ENCODE data around the gene NCSTN.

DNA sequence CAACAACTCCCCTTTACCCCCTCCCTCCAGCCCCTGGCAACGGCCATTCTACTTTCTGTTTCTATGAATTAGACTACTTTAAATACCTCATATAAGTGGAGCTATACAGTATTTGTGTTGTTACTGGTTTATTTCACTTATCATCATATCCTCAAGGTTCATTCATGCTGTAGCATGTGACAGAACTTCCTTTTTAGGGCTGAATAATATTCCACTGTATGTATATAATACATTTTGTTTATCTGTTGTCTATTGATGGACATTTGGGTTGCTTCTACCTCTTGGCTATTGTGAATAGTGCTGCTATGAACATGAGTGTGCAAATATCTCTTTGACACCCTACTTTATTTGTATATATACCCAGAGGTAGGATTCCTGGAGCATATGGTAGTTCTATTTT is 25.9 kb downstream of the NCSTN start:
- TF ChIP-seq, protein P1, sequence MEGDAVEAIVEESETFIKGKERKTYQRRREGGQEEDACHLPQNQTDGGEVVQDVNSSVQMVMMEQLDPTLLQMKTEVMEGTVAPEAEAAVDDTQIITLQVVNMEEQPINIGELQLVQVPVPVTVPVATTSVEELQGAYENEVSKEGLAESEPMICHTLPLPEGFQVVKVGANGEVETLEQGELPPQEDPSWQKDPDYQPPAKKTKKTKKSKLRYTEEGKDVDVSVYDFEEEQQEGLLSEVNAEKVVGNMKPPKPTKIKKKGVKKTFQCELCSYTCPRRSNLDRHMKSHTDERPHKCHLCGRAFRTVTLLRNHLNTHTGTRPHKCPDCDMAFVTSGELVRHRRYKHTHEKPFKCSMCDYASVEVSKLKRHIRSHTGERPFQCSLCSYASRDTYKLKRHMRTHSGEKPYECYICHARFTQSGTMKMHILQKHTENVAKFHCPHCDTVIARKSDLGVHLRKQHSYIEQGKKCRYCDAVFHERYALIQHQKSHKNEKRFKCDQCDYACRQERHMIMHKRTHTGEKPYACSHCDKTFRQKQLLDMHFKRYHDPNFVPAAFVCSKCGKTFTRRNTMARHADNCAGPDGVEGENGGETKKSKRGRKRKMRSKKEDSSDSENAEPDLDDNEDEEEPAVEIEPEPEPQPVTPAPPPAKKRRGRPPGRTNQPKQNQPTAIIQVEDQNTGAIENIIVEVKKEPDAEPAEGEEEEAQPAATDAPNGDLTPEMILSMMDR (IDR thresholded peaks at IDR 0.05) = no peak
- TF ChIP-seq POLR2A (IDR thresholded peaks at IDR 0.05) (no peak), EP300 (IDR thresholded peaks at IDR 0.05) (no peak)

Measured in stomach (tissue), 4 donors.